ENCODE measurements around the gene GPN1.
A peak's percentile ranks its signal among the peaks of the same experiment; 100 is the strongest.

The GPN1 gene

DNA sequence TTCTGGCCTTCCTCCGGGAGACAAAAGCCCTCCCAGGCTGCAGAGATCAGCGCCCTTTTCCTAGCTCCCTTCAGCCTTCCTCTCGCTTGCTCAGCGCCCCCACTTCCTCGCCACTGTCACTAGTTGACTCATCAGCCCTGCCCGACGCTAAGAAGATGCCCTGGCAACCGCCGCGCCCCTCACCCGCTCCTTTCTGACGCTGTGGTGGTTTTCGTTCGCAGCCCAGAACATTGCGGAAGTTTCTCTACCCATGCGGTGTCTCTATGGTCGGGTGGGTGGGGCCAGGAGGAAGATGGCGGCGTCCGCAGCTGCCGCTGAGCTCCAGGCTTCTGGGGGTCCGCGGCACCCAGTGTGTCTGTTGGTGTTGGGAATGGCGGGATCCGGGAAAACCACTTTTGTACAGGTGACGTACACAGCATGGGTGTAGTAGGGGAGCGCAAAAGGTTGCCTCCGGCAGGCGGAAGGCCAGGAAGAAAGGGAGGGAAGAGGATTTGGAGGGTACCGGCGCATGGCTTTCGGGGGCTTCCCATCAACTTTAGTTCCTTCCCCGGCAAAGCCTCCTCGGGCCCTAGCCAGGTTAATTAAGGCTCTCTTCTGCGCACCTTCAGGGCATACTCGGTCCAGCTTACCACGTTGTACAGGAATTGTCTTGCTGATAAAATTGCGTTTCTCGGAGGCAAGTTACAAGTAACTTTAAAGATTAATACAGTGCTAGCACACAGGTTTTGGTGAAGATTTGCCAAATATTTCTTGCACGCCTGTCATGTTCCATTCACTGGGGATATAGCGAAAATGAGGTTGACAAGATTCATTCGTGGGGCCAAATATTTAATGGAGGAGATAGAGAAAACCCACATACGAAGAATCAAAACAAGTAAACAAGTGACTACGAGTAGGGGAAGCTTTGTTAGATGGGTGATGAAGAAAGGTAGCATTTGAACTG is at the start of gene GPN1, which contains the start of gene CCDC121:
GPN1 (plus strand) TSS at position 284 of the 943 bp plus-strand sequence; CDS start at position 293, 9 bp downstream.
CCDC121 (minus strand) TSS at position 246 of the 943 bp plus-strand sequence. CDS start 1,213 bp downstream, outside the sequence.
- in situ Hi-C loops (cut with MboI; ENCODE audit: low pct_unique_long_range_greater_than_20kb, low sequenced_read_pairs, unreplicated experiment), result no loop called here
- DNase-seq (ENCODE audit: low spot score), result peak; percentile 87
- TF ChIP-seq, protein P1, sequence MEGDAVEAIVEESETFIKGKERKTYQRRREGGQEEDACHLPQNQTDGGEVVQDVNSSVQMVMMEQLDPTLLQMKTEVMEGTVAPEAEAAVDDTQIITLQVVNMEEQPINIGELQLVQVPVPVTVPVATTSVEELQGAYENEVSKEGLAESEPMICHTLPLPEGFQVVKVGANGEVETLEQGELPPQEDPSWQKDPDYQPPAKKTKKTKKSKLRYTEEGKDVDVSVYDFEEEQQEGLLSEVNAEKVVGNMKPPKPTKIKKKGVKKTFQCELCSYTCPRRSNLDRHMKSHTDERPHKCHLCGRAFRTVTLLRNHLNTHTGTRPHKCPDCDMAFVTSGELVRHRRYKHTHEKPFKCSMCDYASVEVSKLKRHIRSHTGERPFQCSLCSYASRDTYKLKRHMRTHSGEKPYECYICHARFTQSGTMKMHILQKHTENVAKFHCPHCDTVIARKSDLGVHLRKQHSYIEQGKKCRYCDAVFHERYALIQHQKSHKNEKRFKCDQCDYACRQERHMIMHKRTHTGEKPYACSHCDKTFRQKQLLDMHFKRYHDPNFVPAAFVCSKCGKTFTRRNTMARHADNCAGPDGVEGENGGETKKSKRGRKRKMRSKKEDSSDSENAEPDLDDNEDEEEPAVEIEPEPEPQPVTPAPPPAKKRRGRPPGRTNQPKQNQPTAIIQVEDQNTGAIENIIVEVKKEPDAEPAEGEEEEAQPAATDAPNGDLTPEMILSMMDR (IDR thresholded peaks at IDR 0.05; ENCODE audit: extremely low read depth, insufficient read depth, missing control alignments), result no peak

DNA sequence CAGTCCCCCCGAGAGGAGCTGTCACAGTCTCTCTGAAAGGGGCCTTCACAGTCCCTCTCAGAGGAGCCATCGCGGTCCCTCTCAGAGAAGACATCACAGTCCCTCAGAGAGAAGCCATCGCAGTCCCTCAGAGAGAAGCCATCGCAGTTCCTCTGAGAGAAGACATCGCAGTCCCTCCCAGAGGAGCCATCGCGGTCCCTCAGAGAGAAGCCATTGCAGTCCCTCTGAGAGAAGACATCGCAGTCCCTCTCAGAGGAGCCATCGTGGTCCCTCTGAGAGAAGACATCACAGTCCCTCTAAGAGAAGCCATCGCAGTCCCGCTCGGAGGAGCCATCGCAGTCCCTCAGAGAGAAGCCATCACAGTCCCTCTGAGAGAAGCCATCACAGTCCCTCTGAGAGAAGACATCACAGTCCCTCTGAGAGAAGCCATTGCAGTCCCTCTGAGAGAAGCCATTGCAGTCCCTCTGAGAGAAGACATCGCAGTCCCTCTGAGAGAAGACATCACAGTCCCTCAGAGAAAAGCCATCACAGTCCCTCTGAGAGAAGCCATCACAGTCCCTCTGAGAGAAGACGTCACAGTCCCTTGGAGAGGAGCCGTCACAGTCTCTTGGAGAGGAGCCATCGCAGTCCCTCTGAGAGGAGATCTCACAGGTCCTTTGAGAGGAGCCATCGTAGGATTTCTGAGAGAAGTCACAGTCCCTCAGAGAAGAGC is 47.3 kb upstream of the GPN1 start:
- TF ChIP-seq, protein P1 (IDR thresholded peaks at IDR 0.05; ENCODE audit: extremely low read depth, insufficient read depth, missing control alignments), result no peak
- in situ Hi-C loops (cut with MboI; ENCODE audit: low pct_unique_long_range_greater_than_20kb, low sequenced_read_pairs, unreplicated experiment), result no loop called here
- DNase-seq (ENCODE audit: low spot score), result no peak

DNA sequence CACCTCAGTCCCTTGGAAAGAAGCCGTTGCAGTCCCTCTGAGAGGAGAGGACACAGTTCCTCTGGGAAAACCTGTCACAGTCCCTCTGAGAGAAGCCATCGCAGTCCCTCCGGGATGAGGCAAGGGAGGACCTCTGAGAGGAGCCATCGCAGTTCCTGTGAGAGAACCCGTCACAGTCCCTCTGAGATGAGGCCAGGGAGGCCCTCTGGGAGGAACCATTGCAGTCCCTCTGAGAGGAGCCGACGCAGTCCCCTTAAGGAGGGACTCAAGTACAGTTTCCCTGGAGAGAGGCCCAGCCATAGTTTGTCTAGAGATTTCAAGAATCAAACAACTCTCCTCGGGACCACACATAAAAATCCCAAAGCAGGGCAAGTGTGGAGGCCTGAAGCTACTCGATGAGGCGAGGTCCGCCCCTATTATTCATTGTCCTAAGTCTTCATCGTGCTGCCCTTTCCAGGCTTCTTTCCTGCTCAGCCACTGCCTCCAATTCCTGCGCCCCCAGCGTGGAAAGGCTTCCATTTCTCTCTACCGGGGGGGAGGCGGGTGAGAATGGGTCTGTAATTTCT is 46.6 kb upstream of the GPN1 start:
- in situ Hi-C loops (cut with MboI; ENCODE audit: low pct_unique_long_range_greater_than_20kb, low sequenced_read_pairs, unreplicated experiment), result no loop called here
- TF ChIP-seq, protein P1 (IDR thresholded peaks at IDR 0.05; ENCODE audit: extremely low read depth, insufficient read depth, missing control alignments), result no peak

DNA sequence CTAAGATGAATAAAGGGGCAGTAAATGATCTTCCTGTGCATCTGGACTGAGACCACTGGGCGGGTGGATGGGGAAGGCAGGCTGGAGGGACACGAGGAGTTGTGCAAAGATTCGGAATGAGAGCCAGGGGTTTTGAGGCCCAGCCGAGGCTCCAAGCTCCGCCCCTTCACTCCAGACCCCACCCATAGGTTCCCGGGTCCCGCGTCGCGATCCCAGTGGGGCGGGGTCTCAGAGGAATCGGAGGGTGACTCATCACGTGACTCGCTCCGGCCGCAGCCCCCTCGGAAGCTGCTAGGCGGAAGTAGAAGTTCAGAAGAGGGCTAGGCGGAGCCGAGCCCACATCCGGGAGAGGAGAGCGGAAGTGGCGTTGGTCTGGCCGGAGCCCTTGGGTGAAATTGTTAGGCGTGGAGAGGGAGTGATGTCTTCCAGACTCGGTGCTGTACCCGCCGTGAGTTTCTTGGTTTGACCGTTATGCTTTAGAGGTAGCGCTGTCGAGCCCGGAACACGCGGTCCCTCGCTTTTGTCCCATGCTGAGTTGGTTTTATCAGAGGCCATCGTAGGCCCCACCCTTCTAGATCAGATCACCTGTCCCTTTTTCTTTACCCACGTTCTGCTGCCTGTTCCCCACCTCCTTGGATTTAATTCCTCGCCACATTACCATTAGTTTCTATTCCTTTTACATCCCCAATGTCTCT is 46.0 kb upstream of the GPN1 start, which contains the start of gene ZNF512:
ZNF512 (plus strand) TSS at position 348 of the 695 bp plus-strand sequence; CDS start at position 419, 71 bp downstream.
- in situ Hi-C loops (cut with MboI; ENCODE audit: low pct_unique_long_range_greater_than_20kb, low sequenced_read_pairs, unreplicated experiment), result no loop called here
- TF ChIP-seq, protein P1 (IDR thresholded peaks at IDR 0.05; ENCODE audit: extremely low read depth, insufficient read depth, missing control alignments), result no peak
- DNase-seq (ENCODE audit: low spot score), result peak; percentile 87

More for the DNA sequence above, 46.6 kb upstream of the GPN1 start:
- DNase-seq (ENCODE audit: low spot score), result no peak

DNA sequence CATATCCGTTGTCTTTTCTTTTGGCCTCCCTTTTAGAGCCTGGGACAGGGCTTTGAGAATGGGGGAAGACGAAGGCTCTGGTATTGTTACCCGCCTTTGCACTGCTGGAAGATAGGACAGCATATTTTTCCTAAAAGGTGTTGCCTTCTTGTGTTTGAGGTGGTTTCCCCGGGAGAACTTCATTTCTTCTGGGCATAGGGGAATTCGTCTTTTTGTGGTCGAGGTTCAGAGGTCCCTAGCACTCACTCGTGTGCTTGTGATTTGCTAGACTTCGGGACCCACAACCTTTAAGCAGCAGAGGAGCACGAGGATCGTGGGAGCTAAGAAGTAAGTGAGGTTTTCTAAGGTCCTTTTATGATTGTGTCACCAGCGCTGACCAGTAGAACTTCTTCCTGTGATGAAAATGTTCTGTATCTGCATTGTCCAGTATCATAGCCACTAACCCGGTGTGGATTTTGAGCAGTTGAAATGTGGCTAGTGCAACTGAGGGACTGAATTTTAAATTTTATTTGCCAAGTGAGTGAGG is 45.4 kb upstream of the GPN1 start:
- in situ Hi-C loops (cut with MboI; ENCODE audit: low pct_unique_long_range_greater_than_20kb, low sequenced_read_pairs, unreplicated experiment), result no loop called here
- no peak for DNase-seq (ENCODE audit: low spot score)
- TF ChIP-seq, protein P1 (IDR thresholded peaks at IDR 0.05; ENCODE audit: extremely low read depth, insufficient read depth, missing control alignments), result no peak

All from GM13977 (cell line).